Colonic mucosa (tissue), 4 donors: ENCODE measurements around the gene EDIL3. TPM values are rescaled to one million over a fixed set of nuclear protein-coding genes. Genes with fewer than 3 reads are reported as not detected.

Experiments
- DNase-seq: peaks from one replicate; pipeline ENCODE4 v3.0.0-alpha.2; 2020
- H3K27ac ChIP-seq: fragments of 200-600 bp; one replicate; pipeline ENCODE4 v1.8.0; 2021
- H3K27me3 ChIP-seq: fragments of 200-600 bp; one replicate; pipeline ENCODE4 v1.8.0; 2021
- H3K36me3 ChIP-seq: fragments of 200-600 bp; one replicate; pipeline ENCODE4 v1.8.0; 2021
- H3K4me1 ChIP-seq: fragments of 200-600 bp; one replicate; pipeline ENCODE4 v1.8.0; 2021; ENCODE audit warnings: mild to moderate bottlenecking
- H3K4me3 ChIP-seq: fragments of 200-600 bp; one replicate; pipeline ENCODE4 v1.8.0; 2021
- H3K9ac ChIP-seq, 2 donors: one replicate each; pipeline ENCODE4 v1.7.0; 2013; ENCODE audit warnings: control low read depth in 2 of 2, low read depth in 2 of 2, low read length in 2 of 2
- H3K9me3 ChIP-seq: fragments of 200-600 bp; one replicate; pipeline ENCODE4 v1.8.0; 2021
- intact Hi-C: fragments of 100-400 bp; cut with DNase I; formaldehyde crosslinking; loops from one replicate; pipeline ENCODE4 v1.14.1; 2022
- total RNA-seq, 2 donors: library from RNA; stranded (reverse); fragmentation: NEBNext Ultra II Directional in 1 of 2; extraction: Animal tissue kit (Norgen Biotek cat#: 25700) in 1 of 2; gene quantifications; one replicate each; pipeline ENCODE4 v1.2.1, GENCODE V29; 2021
- TF ChIP-seq, protein P1 (sequence below): fragments of 200-600 bp; IDR thresholded peaks from one replicate; pipeline ENCODE4 v1.8.0; 2022; ENCODE audit warnings: antibody characterized with exemption, mild to moderate bottlenecking
- donor health status: healthy.
- donor health status: DM: no; HTN: no; CAD: no.
- donor health status: DM: no; HTN: no; CAD: no.

EDIL3 gene
- total RNA-seq, 2 donors from 2014 or later, result 23.6 to 27.5 TPM

DNA sequence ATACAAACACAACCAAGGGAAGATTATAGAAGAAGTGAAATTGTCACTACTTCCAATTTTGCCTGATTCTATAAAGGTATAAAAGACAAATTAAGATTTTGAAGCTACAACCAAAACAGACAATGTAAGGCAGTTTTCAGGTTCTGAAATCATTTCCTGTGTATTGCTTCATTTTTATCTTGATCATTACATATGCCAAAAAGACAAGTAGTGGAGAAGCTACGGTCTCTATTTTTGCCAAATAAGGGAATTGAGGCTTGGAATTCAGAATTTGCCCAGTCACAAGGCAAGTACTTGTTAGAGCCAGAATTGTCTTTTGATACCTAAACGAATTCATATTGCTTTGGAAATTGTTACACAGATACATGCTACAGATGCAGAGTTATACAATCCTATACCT lies 20.6 kb downstream of the EDIL3 start:
- TF ChIP-seq, protein P1, sequence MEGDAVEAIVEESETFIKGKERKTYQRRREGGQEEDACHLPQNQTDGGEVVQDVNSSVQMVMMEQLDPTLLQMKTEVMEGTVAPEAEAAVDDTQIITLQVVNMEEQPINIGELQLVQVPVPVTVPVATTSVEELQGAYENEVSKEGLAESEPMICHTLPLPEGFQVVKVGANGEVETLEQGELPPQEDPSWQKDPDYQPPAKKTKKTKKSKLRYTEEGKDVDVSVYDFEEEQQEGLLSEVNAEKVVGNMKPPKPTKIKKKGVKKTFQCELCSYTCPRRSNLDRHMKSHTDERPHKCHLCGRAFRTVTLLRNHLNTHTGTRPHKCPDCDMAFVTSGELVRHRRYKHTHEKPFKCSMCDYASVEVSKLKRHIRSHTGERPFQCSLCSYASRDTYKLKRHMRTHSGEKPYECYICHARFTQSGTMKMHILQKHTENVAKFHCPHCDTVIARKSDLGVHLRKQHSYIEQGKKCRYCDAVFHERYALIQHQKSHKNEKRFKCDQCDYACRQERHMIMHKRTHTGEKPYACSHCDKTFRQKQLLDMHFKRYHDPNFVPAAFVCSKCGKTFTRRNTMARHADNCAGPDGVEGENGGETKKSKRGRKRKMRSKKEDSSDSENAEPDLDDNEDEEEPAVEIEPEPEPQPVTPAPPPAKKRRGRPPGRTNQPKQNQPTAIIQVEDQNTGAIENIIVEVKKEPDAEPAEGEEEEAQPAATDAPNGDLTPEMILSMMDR, result no peak
- intact Hi-C loops, result no loop called here
- Histone ChIP-seq H3K9me3 (no peaks in the 10 kb centered on the region), H3K27me3 (no peaks in the 10 kb centered on the region), H3K27ac (no peak overlapping the region), H3K9ac (no peak overlapping the region), H3K4me3 (no peak overlapping the region), H3K36me3 (no peaks in the 10 kb centered on the region), H3K4me1 (no peaks in the 10 kb centered on the region)
- DNase-seq, result no peak

DNA sequence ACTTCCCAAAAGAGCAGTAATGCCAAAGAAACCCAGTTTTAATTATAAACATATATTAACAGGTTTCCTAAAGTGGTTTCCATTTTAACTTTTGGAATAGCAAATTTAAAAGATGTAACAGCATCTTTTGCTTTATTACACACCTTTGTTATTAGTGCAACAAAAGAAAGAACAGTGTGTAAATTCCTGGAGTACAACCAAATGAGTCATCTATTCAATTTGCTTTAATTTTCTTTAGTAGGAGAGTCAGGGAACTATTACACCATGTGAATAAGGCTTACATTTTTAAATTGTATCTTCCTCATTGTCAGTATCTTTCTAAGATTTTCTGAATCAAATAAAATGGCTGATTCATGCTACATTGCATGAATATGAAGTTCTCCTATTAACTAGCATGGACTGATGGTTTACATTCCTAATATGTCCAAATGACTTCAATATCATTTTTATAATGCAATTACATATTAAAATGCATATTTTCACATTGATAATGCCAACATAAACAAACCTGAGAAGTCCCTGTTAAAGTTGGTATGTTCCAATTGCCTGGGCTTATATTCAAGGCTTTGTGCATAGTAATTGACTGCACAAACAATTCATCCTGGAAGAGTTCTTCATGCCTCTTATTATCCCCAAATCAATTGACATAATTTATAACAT lies 22.5 kb downstream of the EDIL3 start:
- H3K4me3 ChIP-seq, result no peak overlapping the region
- no peaks in the 10 kb centered on the region for H3K9me3 ChIP-seq
- TF ChIP-seq, protein P1, result no peak

GRCh38 chr5:84361572-84361971 lies 23.1 kb downstream of the EDIL3 start:
- Histone ChIP-seq H3K27me3 (no peaks in the 10 kb centered on the region), H3K36me3 (no peaks in the 10 kb centered on the region), H3K4me3 (no peak overlapping the region), H3K27ac (no peak overlapping the region), H3K9ac (no peak overlapping the region), H3K4me1 (no peaks in the 10 kb centered on the region), H3K9me3 (no peaks in the 10 kb centered on the region)
- DNase-seq, result no peak
- TF ChIP-seq, protein P1, result no peak
- intact Hi-C loops, result no loop called here

More for the DNA sequence above, 22.5 kb downstream of the EDIL3 start:
- H3K9ac ChIP-seq, result no peak overlapping the region
- no peaks in the 10 kb centered on the region for H3K4me1 ChIP-seq
- DNase-seq, result no peak
- H3K27me3 ChIP-seq, result no peaks in the 10 kb centered on the region
- no peaks in the 10 kb centered on the region for H3K36me3 ChIP-seq
- intact Hi-C loops, result no loop called here
- no peak overlapping the region for H3K27ac ChIP-seq

GRCh38 chr5:84360056-84360455 lies 24.6 kb downstream of the EDIL3 start:
- intact Hi-C loops, result no loop called here
- Histone ChIP-seq H3K9ac (no peak overlapping the region), H3K27ac (no peak overlapping the region), H3K9me3 (no peaks in the 10 kb centered on the region), H3K36me3 (no peaks in the 10 kb centered on the region), H3K4me3 (no peak overlapping the region), H3K4me1 (no peaks in the 10 kb centered on the region), H3K27me3 (no peaks in the 10 kb centered on the region)
- TF ChIP-seq, protein P1, result no peak
- DNase-seq, result no peak

DNA sequence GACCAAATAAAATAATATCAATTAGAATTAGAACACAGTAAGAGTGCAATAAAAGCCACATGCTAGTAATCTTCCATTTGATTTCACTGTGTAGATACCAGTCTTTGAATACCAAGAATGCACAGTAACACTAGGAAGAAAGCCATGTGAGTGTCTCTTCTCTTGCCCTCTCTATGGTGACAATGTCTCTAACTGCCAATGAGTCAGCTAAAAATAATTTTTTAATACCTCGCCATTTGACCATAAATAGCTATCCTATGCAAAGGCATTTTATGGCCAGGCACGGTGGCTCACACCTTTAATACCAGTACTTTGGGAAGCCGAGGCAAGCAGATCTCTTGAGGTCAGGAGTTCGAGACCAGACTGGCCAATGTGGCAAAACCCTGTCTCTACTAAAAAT lies 30.6 kb downstream of the EDIL3 start:
- Histone ChIP-seq H3K27me3 (no peaks in the 10 kb centered on the region), H3K4me3 (no peak overlapping the region), H3K36me3 (no peaks in the 10 kb centered on the region), H3K9ac (no peak overlapping the region), H3K27ac (no peak overlapping the region), H3K9me3 (no peaks in the 10 kb centered on the region), H3K4me1 (no peaks in the 10 kb centered on the region)
- intact Hi-C loops, result no loop called here
- no peak for DNase-seq
- TF ChIP-seq, protein P1, result no peak
